PC-9 (cell line): ENCODE data around the gene MAST4. TPM values are rescaled to one million over a fixed set of nuclear protein-coding genes. Genes with fewer than 3 reads are reported as not detected.

Experiments
- BruUV-seq: library from RNA; stranded (reverse); fragments of 400-500 nt; replicated peaks from 2 replicates; lab custom pipeline; 2021; lab: Mats Ljungman, UMichigan
- CTCF ChIA-PET: fragments of 300-600 bp; sonication (Branson Sonifier 250); formaldehyde crosslinking; loops from one replicate; lab custom pipeline; 2022; ENCODE audit warnings: antibody characterized with exemption; lab: Charles Lee
- POLR2A ChIA-PET: fragments of 300-600 bp; sonication (Branson Sonifier 250); formaldehyde crosslinking; loops from one replicate; lab custom pipeline; 2022; ENCODE audit warnings: antibody characterized with exemption; ENCODE audit not compliant: unreplicated experiment; lab: Charles Lee
- DNase-seq, 2 experiments: peaks; one replicate each; pipeline versions ENCODE4 v3.0.0 to v3.0.0-alpha.2; 2015 to 2022; ENCODE audit warnings: mixed read lengths in 1 of 2
- H2AFZ ChIP-seq: fragments of 200-600 bp; sonication (generic); 2 replicates; pipeline ENCODE4 v1.8.1; 2017; ENCODE audit warnings: antibody characterized with exemption
- H3F3A ChIP-seq: fragments of 200-600 bp; sonication (generic); 2 replicates; pipeline ENCODE4 v1.8.1; 2017; ENCODE audit warnings: antibody characterized with exemption, mild to moderate bottlenecking, low read depth; ENCODE audit not compliant: insufficient read depth
- H3K27ac ChIP-seq: fragments of 200-600 bp; sonication (generic); 2 replicates; pipeline ENCODE4 v1.6.1; 2016; ENCODE audit warnings: mixed run types
- H3K27me3 ChIP-seq: fragments of 200-600 bp; sonication (generic); 2 replicates; pipeline ENCODE4 v1.6.1; 2016; ENCODE audit warnings: low read depth, mixed run types; ENCODE audit not compliant: insufficient read depth
- H3K36me3 ChIP-seq: fragments of 200-600 bp; sonication (generic); 2 replicates; pipeline ENCODE4 v1.6.1; 2016; ENCODE audit warnings: low read depth, mixed run types
- H3K4me1 ChIP-seq: fragments of 200-600 bp; sonication (generic); replicated peaks from 2 replicates; pipeline ENCODE4 v1.6.1; 2016; ENCODE audit warnings: mixed run types; ENCODE audit not compliant: insufficient read depth
- H3K4me2 ChIP-seq: fragments of 200-600 bp; sonication (generic); 2 replicates; pipeline ENCODE4 v1.6.1; 2017; ENCODE audit warnings: mixed run types
- H3K4me3 ChIP-seq: fragments of 200-600 bp; sonication (generic); 2 replicates; pipeline ENCODE4 v1.6.1; 2016; ENCODE audit warnings: mixed run types
- H3K79me2 ChIP-seq: fragments of 200-600 bp; sonication (generic); 2 replicates; pipeline ENCODE4 v1.6.1; 2017; ENCODE audit warnings: low read depth, mixed run types
- H3K9me2 ChIP-seq: fragments of 200-600 bp; sonication (generic); 2 replicates; pipeline ENCODE4 v1.8.1; 2017; ENCODE audit warnings: mild to moderate bottlenecking; ENCODE audit not compliant: insufficient read depth
- H3K9me3 ChIP-seq: fragments of 200-600 bp; sonication (generic); 2 replicates; pipeline ENCODE4 v1.8.1; 2016; ENCODE audit warnings: low read depth; ENCODE audit not compliant: insufficient read depth
- H4K20me1 ChIP-seq: fragments of 200-600 bp; sonication (generic); 2 replicates; pipeline ENCODE4 v1.8.1; 2017; ENCODE audit not compliant: insufficient read depth
- EZH2 ChIP-seq: fragments of 200-600 bp; sonication (generic); IDR thresholded peaks from 2 replicates; pipeline ENCODE4 v1.8.0; 2017; ENCODE audit warnings: antibody characterized with exemption, low read depth
- intact Hi-C: fragments of 100-400 bp; cut with micrococcal nuclease; formaldehyde crosslinking; loops from one replicate; pipeline ENCODE4 v1.10.0; 2022; ENCODE audit not compliant: unreplicated experiment
- total RNA-seq: library from RNA; stranded (reverse); gene quantifications from 2 replicates; pipeline ENCODE4 v1.2.3, GENCODE V29; 2021
- TF ChIP-seq, protein P1 (sequence below): fragments of 200-600 bp; sonication (generic); conservative IDR thresholded peaks from 2 replicates; pipeline ENCODE4 v1.6.1; 2017; ENCODE audit warnings: mixed run types, antibody characterized with exemption, mild to moderate bottlenecking, moderate library complexity

Gene MAST4
- total RNA-seq, 1 experiment from 2014 or later = 19.3 TPM

DNA sequence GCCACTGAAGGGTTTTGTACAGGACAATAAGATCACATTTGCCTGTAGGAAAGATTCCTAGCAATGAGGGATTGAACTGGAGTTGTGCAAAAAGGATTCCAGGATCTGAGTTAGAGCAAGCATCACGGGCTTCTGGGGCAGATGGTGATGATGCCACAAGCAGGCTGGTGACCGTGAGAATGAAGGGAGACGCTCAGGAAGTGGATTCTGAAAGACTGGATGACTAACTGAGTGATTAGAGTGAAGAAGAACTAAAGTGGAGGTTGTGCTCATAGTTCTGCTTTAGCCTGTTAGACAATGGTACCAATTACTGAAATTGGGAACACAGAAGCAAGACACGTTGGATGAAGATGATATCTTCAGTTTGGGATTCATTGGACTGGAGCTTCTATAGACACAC, 432.2 kb downstream of the MAST4 start:
- Histone ChIP-seq H2AFZ (no peak overlapping the region), H3K4me3 (no peak overlapping the region), H3K27ac (no peak overlapping the region), H3K9me3 (peaks cover 4% of the 10 kb centered on the region; the same call in 1 of the 2 replicates), H4K20me1 (no peaks in the 10 kb centered on the region), H3K27me3 (no peaks in the 10 kb centered on the region), H3K36me3 (no peaks in the 10 kb centered on the region), H3K79me2 (peaks cover 52% of the 10 kb centered on the region), H3K4me1 (peaks cover 13% of the 10 kb centered on the region), H3K4me2 (no peak overlapping the region), H3F3A (no peaks in the 10 kb centered on the region; the same call in 1 of the 2 replicates), H3K9me2 (no peaks in the 10 kb centered on the region)
- no peak for DNase-seq
- BruUV-seq = no TSS peak
- ChIA-PET POLR2A (no interaction called here), CTCF (no interaction called here)
- no peak for TF ChIP-seq EZH2
- TF ChIP-seq, protein P1, sequence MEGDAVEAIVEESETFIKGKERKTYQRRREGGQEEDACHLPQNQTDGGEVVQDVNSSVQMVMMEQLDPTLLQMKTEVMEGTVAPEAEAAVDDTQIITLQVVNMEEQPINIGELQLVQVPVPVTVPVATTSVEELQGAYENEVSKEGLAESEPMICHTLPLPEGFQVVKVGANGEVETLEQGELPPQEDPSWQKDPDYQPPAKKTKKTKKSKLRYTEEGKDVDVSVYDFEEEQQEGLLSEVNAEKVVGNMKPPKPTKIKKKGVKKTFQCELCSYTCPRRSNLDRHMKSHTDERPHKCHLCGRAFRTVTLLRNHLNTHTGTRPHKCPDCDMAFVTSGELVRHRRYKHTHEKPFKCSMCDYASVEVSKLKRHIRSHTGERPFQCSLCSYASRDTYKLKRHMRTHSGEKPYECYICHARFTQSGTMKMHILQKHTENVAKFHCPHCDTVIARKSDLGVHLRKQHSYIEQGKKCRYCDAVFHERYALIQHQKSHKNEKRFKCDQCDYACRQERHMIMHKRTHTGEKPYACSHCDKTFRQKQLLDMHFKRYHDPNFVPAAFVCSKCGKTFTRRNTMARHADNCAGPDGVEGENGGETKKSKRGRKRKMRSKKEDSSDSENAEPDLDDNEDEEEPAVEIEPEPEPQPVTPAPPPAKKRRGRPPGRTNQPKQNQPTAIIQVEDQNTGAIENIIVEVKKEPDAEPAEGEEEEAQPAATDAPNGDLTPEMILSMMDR = no peak
- intact Hi-C loops = no loop called here

DNA sequence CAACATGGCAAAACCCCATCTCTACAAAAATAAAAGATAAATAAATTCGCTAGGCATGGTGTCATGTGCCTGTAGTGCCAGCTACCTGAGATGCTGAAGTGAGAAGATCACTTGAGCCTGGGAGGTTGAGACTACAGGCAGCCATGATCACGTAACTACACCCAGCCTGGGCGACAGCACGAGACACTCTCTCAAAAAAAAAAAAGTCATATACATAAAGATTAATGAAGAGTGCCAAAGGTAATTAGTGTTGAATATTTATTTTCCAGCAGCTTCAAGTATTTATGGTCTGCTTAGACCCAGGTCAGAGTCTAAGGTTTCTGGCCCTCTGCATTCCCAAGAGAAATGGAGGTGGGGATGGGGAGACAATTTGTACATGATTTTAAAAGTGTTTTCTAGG, 432.7 kb downstream of the MAST4 start:
- H3K79me2 ChIP-seq = peaks cover 51% of the 10 kb centered on the region
- H3K27ac ChIP-seq = no peak overlapping the region
- peaks cover 4% of the 10 kb centered on the region; the same call in 1 of the 2 replicates for H3K9me3 ChIP-seq
- peaks cover 13% of the 10 kb centered on the region for H3K4me1 ChIP-seq
- H3K36me3 ChIP-seq = no peaks in the 10 kb centered on the region
- H3F3A ChIP-seq = no peaks in the 10 kb centered on the region; the same call in 1 of the 2 replicates
- no peak overlapping the region for H3K4me3 ChIP-seq
- TF ChIP-seq, protein P1 = no peak
- no peak for TF ChIP-seq EZH2
- no peak overlapping the region for H2AFZ ChIP-seq
- ChIA-PET POLR2A (no interaction called here), CTCF (no interaction called here)
- no peaks in the 10 kb centered on the region for H3K9me2 ChIP-seq
- intact Hi-C loops = no loop called here
- H4K20me1 ChIP-seq = no peaks in the 10 kb centered on the region
- H3K4me2 ChIP-seq = no peak overlapping the region
- no peak for DNase-seq
- H3K27me3 ChIP-seq = no peaks in the 10 kb centered on the region
- no TSS peak for BruUV-seq

DNA sequence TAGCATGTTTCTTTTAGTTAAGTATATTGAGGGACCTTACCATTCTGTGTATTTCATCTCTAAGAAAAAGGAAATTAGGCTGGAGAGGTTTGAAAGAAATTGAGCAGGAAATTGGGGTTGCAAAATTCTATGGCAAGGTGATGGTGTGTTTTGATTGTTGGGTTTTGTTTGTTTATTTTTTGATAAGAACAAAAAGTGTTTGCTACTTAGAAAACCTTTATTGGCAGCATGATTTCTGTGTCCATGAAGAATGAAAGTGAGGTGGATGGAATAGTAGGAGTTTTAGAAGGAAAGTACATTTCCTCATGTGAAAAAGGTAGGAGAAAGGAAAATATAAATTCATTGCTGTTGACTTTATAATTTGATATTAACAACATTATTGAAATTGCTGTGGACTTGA, 433.3 kb downstream of the MAST4 start:
- Histone ChIP-seq H3K79me2 (peaks cover 50% of the 10 kb centered on the region), H3K27ac (no peak overlapping the region), H3K4me3 (no peak overlapping the region), H3K4me1 (peaks cover 13% of the 10 kb centered on the region), H3F3A (no peaks in the 10 kb centered on the region; the same call in 1 of the 2 replicates), H4K20me1 (no peaks in the 10 kb centered on the region), H2AFZ (no peak overlapping the region), H3K9me3 (peaks cover 4% of the 10 kb centered on the region; the same call in 1 of the 2 replicates), H3K27me3 (no peaks in the 10 kb centered on the region), H3K9me2 (no peaks in the 10 kb centered on the region), H3K4me2 (no peak overlapping the region), H3K36me3 (no peaks in the 10 kb centered on the region)
- TF ChIP-seq EZH2 = no peak
- TF ChIP-seq, protein P1 = no peak
- no TSS peak for BruUV-seq
- ChIA-PET POLR2A (no interaction called here), CTCF (no interaction called here)
- intact Hi-C loops = no loop called here
- DNase-seq = no peak
